Activated B cell treated with CpG ODN at 0.5 μM for 24 hours (primary cell): ENCODE results near the gene KLF18. TPM values are rescaled to one million over a fixed set of nuclear protein-coding genes. Genes with fewer than 3 reads are reported as not detected.
"Not testable (repeated sequence)": the region's sequence is repeated elsewhere in the genome, so short reads cannot be mapped to it uniquely, and the experiment has no call there.

ENCODE experiments used
- ATAC-seq: fragments of 200-7000 bp; cut with Tn5 transposase; one replicate; pipeline ENCODE4 v1.10.0; 2021; ENCODE audit warnings: low read depth, mild to moderate bottlenecking, moderate library complexity
- CTCF ChIA-PET: fragments of 350-600 bp; sonication (Branson Sonifier 250); formaldehyde crosslinking; loops from one replicate; lab custom pipeline; 2021; ENCODE audit warnings: antibody characterized with exemption; lab: Charles Lee
- POLR2A ChIA-PET: fragments of 350-600 bp; sonication (Branson Sonifier 250); formaldehyde crosslinking; loops from one replicate; lab custom pipeline; 2021; ENCODE audit warnings: antibody characterized with exemption; lab: Charles Lee
- DNase-seq: peaks from one replicate; pipeline ENCODE4 v3.0.0; 2022
- H3K27ac Mint-ChIP-seq: one replicate; pipeline ENCODE4 v1.8.0; 2020; ENCODE audit warnings: mixed read lengths
- H3K27me3 Mint-ChIP-seq: one replicate; pipeline ENCODE4 v1.8.0; 2021; ENCODE audit warnings: mixed read lengths
- H3K36me3 Mint-ChIP-seq: one replicate; pipeline ENCODE4 v1.8.0; 2021; ENCODE audit warnings: low read depth, mixed read lengths
- H3K4me1 Mint-ChIP-seq: one replicate; pipeline ENCODE4 v1.8.0; 2021; ENCODE audit warnings: mixed read lengths
- H3K4me3 Mint-ChIP-seq: one replicate; pipeline ENCODE4 v1.8.0; 2020; ENCODE audit warnings: mild to moderate bottlenecking, mixed read lengths
- H3K9me3 Mint-ChIP-seq: one replicate; pipeline ENCODE4 v1.8.0; 2020; ENCODE audit warnings: mixed read lengths
- CTCF ChIP-seq: fragments of 200-600 bp; IDR thresholded peaks from one replicate; pipeline ENCODE4 v1.8.0; 2022; ENCODE audit warnings: antibody characterized with exemption, mild to moderate bottlenecking
- intact Hi-C: fragments of 100-400 bp; cut with micrococcal nuclease; formaldehyde crosslinking; loops from one replicate; pipeline ENCODE4 v1.15.1; 2024
- total RNA-seq: library from RNA; stranded (reverse); gene quantifications from 2 replicates; pipeline ENCODE4 v1.2.3, GENCODE V29; 2022

KLF18 gene
- total RNA-seq, 1 donor from 2014 or later, result not detected

GRCh38 chr1:44151332-44151731, 9.9 kb upstream of the KLF18 start:
- no peak for ATAC-seq
- intact Hi-C loops, result no loop called here
- Mint-ChIP-seq H3K36me3 (peaks cover 3% of the 10 kb centered on the region), H3K4me3 (no peak overlapping the region), H3K9me3 (no peaks in the 10 kb centered on the region), H3K4me1 (no peaks in the 10 kb centered on the region), H3K27ac (no peak overlapping the region), H3K27me3 (peaks cover 17% of the 10 kb centered on the region)
- POLR2A ChIA-PET, result no interaction called here
- no peak for DNase-seq
- CTCF ChIA-PET, result no interaction called here
- TF ChIP-seq CTCF, result no peak

GRCh38 chr1:44147582-44147981, 6.2 kb upstream of the KLF18 start:
- Mint-ChIP-seq H3K36me3 (peaks cover 7% of the 10 kb centered on the region), H3K27ac (no peak overlapping the region), H3K9me3 (peaks cover 17% of the 10 kb centered on the region), H3K4me3 (no peak overlapping the region), H3K4me1 (no peaks in the 10 kb centered on the region), H3K27me3 (peaks cover 14% of the 10 kb centered on the region)
- intact Hi-C loops, result no loop called here
- POLR2A ChIA-PET, result no interaction called here
- ATAC-seq (no peak), DNase-seq (no peak)
- no peak for TF ChIP-seq CTCF
- CTCF ChIA-PET, result no interaction called here

GRCh38 chr1:44146536-44147361, 5.3 kb upstream of the KLF18 start:
- intact Hi-C loops, result no loop called here
- no peak for DNase-seq
- Mint-ChIP-seq H3K36me3 (peaks cover 7% of the 10 kb centered on the region), H3K27me3 (peaks cover 8% of the 10 kb centered on the region), H3K4me3 (no peak overlapping the region), H3K9me3 (peaks cover 17% of the 10 kb centered on the region), H3K4me1 (no peaks in the 10 kb centered on the region), H3K27ac (no peak overlapping the region)
- no peak for ATAC-seq
- TF ChIP-seq CTCF, result no peak
- POLR2A ChIA-PET, result no interaction called here
- CTCF ChIA-PET, result no interaction called here

GRCh38 chr1:44144962-44145756, 3.7 kb upstream of the KLF18 start:
- CTCF ChIA-PET, result no interaction called here
- no peak for TF ChIP-seq CTCF
- no peak overlapping the region for H3K4me3 Mint-ChIP-seq
- intact Hi-C loops, result no loop called here
- DNase-seq (no peak), ATAC-seq (no peak)
- H3K4me1 Mint-ChIP-seq, result no peaks in the 10 kb centered on the region
- no peaks in the 10 kb centered on the region for H3K27me3 Mint-ChIP-seq
- POLR2A ChIA-PET, result no interaction called here
- H3K27ac Mint-ChIP-seq, result no peak overlapping the region
- peaks cover 7% of the 10 kb centered on the region for H3K36me3 Mint-ChIP-seq
- peaks cover 17% of the 10 kb centered on the region for H3K9me3 Mint-ChIP-seq

GRCh38 chr1:44139565-44139964, 1.9 kb downstream of the KLF18 start:
- H3K4me1 Mint-ChIP-seq, H3K27me3 Mint-ChIP-seq, DNase-seq, POLR2A ChIA-PET, H3K9me3 Mint-ChIP-seq, H3K4me3 Mint-ChIP-seq, intact Hi-C loops, ATAC-seq, CTCF ChIA-PET, H3K27ac Mint-ChIP-seq, H3K36me3 Mint-ChIP-seq: not testable (repeated sequence)
